ENCODE measurements around the gene SNRPE.

The SNRPE gene

DNA sequence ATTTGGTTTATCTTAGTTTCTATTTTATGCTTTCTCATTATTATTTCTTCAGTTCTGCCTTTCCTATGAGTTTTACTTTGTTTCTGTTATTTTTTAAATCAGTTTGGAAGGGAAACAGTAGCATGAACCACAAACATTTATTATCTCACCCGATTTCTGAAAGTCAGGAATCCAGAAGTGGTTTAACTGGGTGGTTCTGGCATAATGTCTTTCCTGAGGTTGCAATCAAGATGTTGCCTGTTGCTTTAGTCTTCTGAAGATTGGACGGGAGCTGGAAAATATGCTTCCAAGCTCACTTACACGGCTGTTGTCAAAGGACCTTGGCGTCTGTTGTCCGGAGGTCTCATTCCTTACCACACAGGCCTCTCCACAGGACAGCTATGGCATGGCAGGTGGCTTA lies 50.4 kb downstream of the SNRPE start:
- TF ChIP-seq, protein P1, sequence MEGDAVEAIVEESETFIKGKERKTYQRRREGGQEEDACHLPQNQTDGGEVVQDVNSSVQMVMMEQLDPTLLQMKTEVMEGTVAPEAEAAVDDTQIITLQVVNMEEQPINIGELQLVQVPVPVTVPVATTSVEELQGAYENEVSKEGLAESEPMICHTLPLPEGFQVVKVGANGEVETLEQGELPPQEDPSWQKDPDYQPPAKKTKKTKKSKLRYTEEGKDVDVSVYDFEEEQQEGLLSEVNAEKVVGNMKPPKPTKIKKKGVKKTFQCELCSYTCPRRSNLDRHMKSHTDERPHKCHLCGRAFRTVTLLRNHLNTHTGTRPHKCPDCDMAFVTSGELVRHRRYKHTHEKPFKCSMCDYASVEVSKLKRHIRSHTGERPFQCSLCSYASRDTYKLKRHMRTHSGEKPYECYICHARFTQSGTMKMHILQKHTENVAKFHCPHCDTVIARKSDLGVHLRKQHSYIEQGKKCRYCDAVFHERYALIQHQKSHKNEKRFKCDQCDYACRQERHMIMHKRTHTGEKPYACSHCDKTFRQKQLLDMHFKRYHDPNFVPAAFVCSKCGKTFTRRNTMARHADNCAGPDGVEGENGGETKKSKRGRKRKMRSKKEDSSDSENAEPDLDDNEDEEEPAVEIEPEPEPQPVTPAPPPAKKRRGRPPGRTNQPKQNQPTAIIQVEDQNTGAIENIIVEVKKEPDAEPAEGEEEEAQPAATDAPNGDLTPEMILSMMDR (conservative IDR thresholded peaks at IDR 0.05; ENCODE audit: control insufficient read depth, insufficient read depth, low read depth, low read length), result no peak
- no peak for DNase-seq (ENCODE audit: low read depth)
- H3K4me3 ChIP-seq (ENCODE audit: control insufficient read depth, low read depth, low read length), result no peak overlapping the region

DNA sequence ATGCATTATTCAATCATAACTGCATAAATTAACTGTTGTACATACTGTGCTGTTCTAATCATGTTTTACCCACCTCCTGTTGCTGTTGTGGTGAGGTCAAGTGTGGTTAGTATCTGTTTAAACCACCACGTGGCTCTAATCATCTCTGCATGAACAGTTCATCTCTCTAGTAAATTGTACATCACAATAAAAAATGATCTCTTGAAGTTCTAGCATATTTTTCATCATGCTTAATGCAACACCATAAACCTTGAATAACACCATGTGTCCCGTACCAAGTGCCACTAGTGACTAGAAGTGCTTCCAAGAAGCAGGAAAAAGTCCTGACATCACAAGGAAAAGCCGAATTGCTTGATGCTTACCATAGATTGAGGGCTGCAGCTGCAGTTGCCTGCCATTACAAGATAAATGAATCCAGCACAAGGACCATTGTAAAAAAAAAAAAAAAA lies 51.7 kb downstream of the SNRPE start:
- H3K4me3 ChIP-seq (ENCODE audit: control insufficient read depth, low read depth, low read length), result no peak overlapping the region
- no peak for DNase-seq (ENCODE audit: low read depth)
- TF ChIP-seq, protein P1 (conservative IDR thresholded peaks at IDR 0.05; ENCODE audit: control insufficient read depth, insufficient read depth, low read depth, low read length), result no peak

DNA sequence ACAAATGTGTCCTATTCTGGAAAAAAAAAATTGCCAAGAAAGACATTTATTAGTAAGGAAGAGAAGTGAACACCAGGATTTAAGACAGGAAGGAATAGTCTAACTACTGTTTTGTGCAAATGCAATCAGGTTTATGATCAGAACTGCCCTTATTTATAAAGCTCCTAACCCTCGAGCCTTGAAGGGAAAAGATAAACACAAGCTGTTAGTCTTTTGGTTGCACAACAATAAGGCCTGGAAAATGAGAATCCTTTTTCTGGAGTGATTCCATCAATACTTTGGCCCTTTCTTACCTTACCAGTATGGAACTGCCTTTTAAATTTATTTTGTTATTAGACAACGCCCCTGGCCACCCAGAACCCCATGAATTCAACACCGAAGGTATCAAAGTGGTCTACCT lies 52.9 kb downstream of the SNRPE start:
- TF ChIP-seq, protein P1 (conservative IDR thresholded peaks at IDR 0.05; ENCODE audit: control insufficient read depth, insufficient read depth, low read depth, low read length), result no peak
- no peak overlapping the region for H3K4me3 ChIP-seq (ENCODE audit: control insufficient read depth, low read depth, low read length)
- no peak for DNase-seq (ENCODE audit: low read depth)

DNA sequence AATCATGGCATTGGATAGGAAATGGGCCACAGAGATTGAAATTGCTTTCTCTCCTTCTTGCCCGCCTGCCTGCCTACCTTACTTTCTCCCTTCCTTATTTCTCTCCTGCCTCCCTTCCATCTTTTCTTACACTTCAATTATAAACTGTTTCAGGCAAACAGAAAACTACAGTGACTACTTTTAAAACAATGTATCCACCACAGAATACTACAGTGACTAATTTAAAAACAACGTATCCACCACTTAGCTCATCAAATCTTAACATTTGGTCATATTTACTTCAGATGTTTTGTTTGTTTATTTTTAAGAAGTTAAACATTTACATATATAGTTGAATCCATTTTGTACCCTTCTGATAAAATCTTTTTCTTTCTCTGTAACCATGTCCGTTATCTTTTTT lies 54.4 kb downstream of the SNRPE start:
- H3K4me3 ChIP-seq (ENCODE audit: control insufficient read depth, low read depth, low read length), result no peak overlapping the region
- TF ChIP-seq, protein P1 (conservative IDR thresholded peaks at IDR 0.05; ENCODE audit: control insufficient read depth, insufficient read depth, low read depth, low read length), result no peak
- peak; percentile 62 for DNase-seq (ENCODE audit: low read depth)

DNA sequence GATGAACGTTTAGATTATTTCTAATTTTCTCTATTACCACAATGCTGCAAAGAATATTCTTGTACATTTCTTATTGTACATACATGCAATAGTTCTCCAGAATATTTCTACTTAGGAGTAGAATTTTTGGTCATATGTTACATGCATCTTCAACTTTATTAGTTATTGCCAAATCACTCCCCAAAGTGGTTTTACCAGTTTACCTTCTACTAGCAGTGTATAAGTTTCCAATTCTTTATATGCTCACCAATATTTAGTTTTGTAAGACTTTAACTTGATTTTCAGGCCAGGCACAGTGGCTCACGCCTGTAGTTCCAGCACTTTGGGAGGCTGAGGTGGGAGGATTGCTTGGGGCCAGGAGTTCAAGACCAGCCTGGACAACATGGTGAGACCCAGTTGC lies 55.4 kb downstream of the SNRPE start:
- no peak for DNase-seq (ENCODE audit: low read depth)
- no peak overlapping the region for H3K4me3 ChIP-seq (ENCODE audit: control insufficient read depth, low read depth, low read length)
- TF ChIP-seq, protein P1 (conservative IDR thresholded peaks at IDR 0.05; ENCODE audit: control insufficient read depth, insufficient read depth, low read depth, low read length), result no peak

Data from fibroblast of mammary gland (primary cell).